Skin epidermis (tissue), 12 donors: ENCODE data around the gene YY1.
"Not testable (repeated sequence)": the region's sequence is repeated elsewhere in the genome, so short reads cannot be mapped to it uniquely, and the experiment has no call there.

Experiments
- H3K27ac ChIP-seq, 21 experiments: fragments of 200-600 bp; sonication (generic) in 11 of 21; one replicate each; pipeline ENCODE4 v1.5.0; 2020; ENCODE audit warnings: mild to moderate bottlenecking in 3 of 21, inconsistent platforms in 2 of 21, moderate library complexity in 2 of 21
- H3K4me3 ChIP-seq, 7 experiments: fragments of 200-600 bp; sonication (generic) in 2 of 7; one replicate each; pipeline ENCODE4 v1.5.0; 2020; ENCODE audit warnings: inconsistent platforms in 2 of 7, mild to moderate bottlenecking in 2 of 7, moderate library complexity in 1 of 7

The YY1 gene

GRCh38 chr14:100212476-100213333 lies 26.2 kb upstream of the YY1 start:
- Histone ChIP-seq H3K27ac (peak overlapping the region in 1 of 21 experiments; percentile 93), H3K4me3 (no peak overlapping the region)

DNA sequence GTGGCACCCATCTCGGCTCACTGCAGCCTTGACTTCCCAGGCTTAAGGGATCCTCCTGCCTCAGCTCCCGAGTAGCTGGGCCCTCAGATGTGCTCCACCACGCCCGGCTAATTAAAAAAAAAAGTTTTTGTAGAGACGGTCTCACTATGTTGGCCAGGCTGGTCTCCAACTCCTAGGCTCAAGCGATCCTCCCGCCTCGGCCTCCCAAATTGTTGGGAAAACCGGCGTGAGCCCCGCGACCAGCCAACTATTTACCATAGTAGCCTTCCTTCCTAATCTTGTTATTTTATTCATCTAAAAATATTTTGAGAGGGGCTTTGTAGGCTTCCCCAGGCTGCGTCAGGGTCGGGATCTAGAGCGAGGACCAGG lies 25.4 kb upstream of the YY1 start:
- peak overlapping the region; percentile 51 to 89 (median 56) for H3K4me3 ChIP-seq
- H3K27ac ChIP-seq = peak overlapping the region; percentile 79 to 99 (median 96)

GRCh38 chr14:100213956-100214769 lies 24.8 kb upstream of the YY1 start:
- H3K27ac ChIP-seq = peak overlapping the region; percentile 79 to 99 (median 96)
- H3K4me3 ChIP-seq = peak overlapping the region; percentile 51 to 89 (median 56)

DNA sequence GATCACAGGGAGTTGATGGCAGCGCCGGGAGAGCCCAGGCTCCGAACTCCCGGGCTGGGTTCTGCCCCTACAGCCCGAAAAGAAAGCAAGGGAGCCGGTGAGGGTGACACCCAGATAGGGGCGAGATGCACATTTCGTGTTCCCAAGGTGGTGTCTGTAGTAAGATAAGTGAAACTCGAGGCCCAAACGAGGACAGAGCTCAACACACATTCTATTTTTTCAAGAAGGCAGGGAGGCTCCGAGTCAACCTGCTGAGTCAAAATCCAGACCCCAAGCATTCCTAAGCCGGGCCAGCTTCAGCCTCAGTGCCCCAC lies 24.2 kb upstream of the YY1 start:
- H3K4me3 ChIP-seq = peak overlapping the region; percentile 51 to 89 (median 56)
- H3K27ac ChIP-seq = peak overlapping the region in 20 of 21 experiments; percentile 79 to 99 (median 96)

DNA sequence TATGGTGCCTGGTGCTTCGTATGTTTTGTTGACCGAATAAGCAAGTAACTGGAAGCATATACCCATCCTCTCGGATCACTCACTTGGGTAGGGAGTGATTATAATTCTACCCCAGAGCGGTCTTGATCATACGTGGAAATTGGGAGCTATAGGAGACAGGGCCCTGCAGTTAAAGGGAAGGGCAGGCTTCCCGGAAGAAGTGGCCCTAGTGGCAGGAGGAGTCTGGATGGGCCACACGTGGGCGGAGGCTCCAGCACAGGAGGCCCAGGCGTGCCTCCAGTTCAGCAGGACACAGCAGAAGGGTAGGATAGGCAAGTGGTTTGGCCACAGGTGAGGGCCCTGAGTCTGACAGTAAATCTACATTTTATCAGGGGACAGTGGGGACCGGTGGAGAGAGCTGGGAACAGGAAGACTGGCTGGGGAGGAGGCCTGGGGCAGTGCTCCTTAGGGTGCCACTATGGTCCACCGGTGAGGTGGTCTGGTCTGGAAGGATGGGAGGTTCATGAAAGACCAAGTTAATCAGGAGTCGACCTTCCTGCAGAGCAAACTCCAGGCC lies 23.5 kb upstream of the YY1 start:
- H3K27ac ChIP-seq = peak overlapping the region in 7 of 21 experiments; percentile 93 to 99 (median 96)

DNA sequence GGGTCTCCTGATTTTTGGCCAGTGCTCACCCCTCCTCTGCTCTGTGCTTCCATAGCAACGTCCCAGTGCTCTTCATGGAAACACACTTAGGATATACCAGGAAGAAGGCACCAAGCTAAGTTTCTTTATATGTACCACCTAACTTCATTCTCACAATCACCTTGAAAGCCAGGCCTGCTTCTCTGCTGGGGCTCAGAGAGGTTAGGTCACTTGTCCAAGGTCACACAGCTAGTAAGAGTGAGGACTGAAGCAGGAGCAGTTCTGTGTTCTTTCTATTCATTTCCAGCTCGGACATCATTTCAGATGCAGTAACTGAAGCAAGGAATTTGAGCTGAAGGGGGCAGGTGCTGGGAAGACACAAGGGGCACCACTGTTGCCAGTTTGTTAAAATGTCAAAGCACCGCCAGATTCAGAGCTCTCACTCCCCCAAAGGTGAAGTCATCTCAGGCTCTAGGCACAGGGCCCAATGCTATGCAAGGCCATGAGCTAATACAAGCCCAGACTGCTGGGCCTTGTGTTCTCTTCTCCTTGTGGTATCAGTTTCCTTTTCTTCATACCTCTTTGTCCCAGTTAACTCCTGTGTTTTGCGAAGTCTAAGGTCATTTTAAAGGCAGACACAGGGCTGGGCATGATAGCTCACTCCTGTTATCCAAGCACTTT lies 19.7 kb upstream of the YY1 start:
- no peak overlapping the region for H3K27ac ChIP-seq
- H3K4me3 ChIP-seq = no peak overlapping the region

More for the DNA sequence above, 23.5 kb upstream of the YY1 start:
- H3K4me3 ChIP-seq = no peak overlapping the region

DNA sequence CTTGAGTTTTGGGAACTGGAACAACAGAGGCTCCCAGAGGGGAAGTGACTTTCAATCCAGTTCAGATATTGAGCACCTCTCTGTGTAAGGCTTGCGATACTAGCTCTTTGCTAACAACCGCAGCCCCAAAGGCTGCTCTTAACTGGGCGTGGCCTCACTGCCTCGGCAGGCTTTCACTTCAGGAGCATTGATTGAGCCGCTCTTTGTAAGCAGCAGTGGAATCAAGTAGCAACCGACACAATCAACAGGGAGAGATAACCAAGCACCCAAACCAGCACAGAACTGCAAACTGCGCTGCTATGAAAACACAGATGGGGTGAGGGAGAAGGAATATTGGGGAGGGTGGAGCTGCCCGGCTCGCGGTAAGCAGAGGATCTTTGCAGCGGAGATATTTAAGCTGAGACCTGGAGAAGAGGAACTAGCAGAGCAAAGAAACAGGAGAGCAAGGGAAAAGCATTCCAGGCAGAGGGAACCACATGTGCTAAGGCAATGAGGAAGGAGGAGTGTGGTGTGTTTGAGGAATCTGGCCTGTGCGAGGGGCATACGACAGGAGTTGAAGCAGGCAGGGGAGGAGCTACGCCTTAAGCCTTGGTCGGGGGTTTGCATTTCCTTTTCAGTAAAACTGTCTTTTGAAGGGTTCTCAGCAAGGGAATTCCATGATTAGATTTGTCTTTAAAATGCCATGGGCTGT lies 17.3 kb upstream of the YY1 start:
- Histone ChIP-seq H3K27ac (peak overlapping the region in 19 of 21 experiments; percentile 14 to 95 (median 72)), H3K4me3 (peak overlapping the region; percentile 23 to 51 (median 36))

DNA sequence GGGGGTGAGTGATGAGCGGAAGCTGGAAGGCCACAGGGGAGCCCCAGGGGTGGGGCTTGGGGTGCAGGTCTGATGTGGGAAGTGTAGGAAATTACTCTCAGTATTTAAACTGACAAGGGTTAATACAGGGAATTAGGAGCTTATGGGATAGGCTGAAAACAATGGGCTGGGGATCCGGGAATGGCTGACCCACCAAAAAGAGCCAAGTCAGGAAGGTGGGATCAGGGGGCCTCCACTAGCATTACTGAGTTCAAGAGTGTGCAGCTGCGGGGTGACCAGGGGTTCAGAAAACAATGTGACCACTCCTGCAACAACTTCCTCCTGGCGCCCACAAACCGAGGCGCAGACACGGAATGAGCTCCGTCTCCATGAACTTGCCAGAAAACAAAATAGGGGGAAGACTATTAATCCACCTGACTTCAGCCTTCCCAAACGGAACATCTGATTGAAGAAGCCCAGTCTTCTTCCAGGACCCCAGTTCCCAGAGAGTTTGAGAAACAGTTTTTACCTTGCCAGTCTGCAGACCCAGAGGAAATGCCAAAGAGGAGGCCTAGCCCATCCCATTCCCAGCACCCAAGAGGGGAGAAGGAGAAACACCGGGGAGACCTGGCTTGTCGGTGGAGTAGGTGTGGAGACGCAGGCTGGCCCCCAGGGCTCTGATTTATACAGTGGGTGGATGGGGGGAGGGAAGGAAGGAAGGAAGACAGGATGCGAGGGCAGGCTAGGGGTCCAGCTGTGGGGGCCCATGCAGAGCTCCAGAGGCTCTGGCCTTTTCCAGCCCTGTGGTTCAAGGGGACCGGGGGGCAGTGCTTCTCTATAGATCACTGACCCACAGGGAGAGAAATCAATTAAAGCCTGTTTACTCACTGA lies 16.5 kb upstream of the YY1 start:
- peak overlapping the region in 19 of 21 experiments; percentile 14 to 95 (median 70) for H3K27ac ChIP-seq

GRCh38 chr14:100223332-100224201 lies 15.4 kb upstream of the YY1 start:
- Histone ChIP-seq H3K27ac (peak overlapping the region in 6 of 21 experiments; percentile 16 to 95 (median 76)), H3K4me3 (no peak overlapping the region)

More for the DNA sequence above, 16.5 kb upstream of the YY1 start:
- H3K4me3 ChIP-seq = peak overlapping the region; percentile 23 to 51 (median 36)

- Histone ChIP-seq H3K27ac (peak overlapping the region in 5 of 21 experiments; percentile 2 to 80 (median 55)), H3K4me3 (no peak overlapping the region)
Observed at GRCh38 chr14:100224229-100224866, 14.6 kb upstream of the YY1 start.

- Histone ChIP-seq H3K4me3 (no peak overlapping the region), H3K27ac (no peak overlapping the region)
Observed at GRCh38 chr14:100225169-100225568, 13.8 kb upstream of the YY1 start.

- H3K27ac ChIP-seq = no peak overlapping the region
- H3K4me3 ChIP-seq = no peak overlapping the region
Observed at GRCh38 chr14:100230361-100230760, 8.6 kb upstream of the YY1 start.

- Histone ChIP-seq H3K4me3 (no peak overlapping the region), H3K27ac (no peak overlapping the region)
Observed at GRCh38 chr14:100234511-100234910, 4.4 kb upstream of the YY1 start.

DNA sequence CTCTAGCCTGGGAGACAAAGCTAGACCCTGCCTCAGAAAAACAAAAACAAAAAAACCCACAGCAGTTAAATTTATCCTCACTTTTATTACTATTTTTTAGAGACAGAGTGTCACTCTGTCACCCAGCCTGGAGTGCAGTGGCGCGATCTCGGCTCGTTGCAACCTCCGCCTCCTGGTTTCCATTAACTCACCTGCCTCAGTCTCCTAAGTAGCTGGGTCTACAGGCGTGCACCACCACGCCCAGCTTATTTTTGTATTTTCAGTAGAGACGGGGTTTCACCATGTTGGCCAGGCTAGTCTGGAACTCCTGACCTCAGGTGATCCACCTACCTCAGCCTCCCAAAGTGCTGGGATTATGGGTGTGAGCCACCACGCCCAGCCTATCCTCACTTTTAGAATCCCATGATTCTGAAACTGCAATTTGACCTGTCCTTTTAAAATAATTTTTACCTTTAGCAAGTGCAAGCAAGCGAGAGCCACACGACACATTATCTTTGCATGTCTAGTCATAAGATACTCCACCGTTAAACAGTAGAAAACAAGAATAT lies 2.6 kb upstream of the YY1 start:
- peak overlapping the region in 4 of 21 experiments; percentile 21 to 100 (median 99) for H3K27ac ChIP-seq
- H3K4me3 ChIP-seq = not testable (repeated sequence)

- peak overlapping the region in 4 of 7 experiments; percentile 79 to 100 (median 96) for H3K4me3 ChIP-seq
- peak overlapping the region in 10 of 21 experiments; percentile 12 to 100 (median 99) for H3K27ac ChIP-seq
Observed at GRCh38 chr14:100236881-100237280, 2.1 kb upstream of the YY1 start.

DNA sequence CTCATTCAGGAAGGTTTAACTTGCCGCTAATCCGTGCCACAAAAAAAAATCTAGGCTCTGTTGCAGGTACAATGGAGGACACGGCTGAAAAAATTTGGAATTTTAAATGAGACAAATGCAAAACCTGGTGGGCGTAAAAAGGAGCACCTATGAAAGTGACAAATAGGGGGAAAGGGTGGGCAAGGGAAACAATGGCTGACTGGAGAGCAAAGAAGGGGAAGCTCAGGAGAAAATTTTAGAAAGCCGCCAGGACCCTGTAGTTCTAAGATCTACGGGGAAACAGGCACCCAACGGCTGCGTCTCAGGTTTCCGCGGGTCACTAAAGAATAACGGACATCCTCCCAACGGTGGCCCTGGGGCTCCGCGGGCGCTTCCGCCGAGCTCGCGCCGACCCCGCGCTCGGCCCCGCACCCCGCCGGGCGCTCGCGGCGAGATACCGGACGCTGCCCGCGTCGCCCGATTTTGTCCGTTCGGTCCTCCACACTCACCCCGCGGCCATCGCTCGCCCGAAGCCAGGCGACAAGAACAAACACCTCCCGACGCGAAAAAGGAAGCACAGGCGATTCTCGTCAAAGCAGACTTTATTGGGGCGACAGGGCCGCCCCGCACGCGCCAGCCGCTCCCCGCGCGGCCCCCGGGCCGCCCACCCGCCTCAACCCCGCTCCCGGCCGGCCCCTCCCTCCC lies 1.1 kb upstream of the YY1 start:
- peak overlapping the region; percentile 79 to 100 (median 98) for H3K4me3 ChIP-seq

More for the DNA sequence above, 1.1 kb upstream of the YY1 start:
- peak overlapping the region; percentile 87 to 100 (median 98) for H3K27ac ChIP-seq
